H7 (cell line): Measurements from ENCODE around the gene CLEC17A. TPM values are rescaled to one million over a fixed set of nuclear protein-coding genes. Genes with fewer than 3 reads are reported as not detected.
A peak's percentile ranks its signal among the peaks of the same experiment; 100 is the strongest.
"Not testable (repeated sequence)": the region's sequence is repeated elsewhere in the genome, so short reads cannot be mapped to it uniquely, and the experiment has no call there.

ENCODE experiments used
- DNase-seq: peaks from one replicate; pipeline ENCODE4 v3.0.0; 2012
- H3K27me3 ChIP-seq: 2 replicates; pipeline ENCODE4 v1.6.0; 2011; ENCODE audit warnings: mild to moderate bottlenecking, low read length; ENCODE audit not compliant: control insufficient read depth, insufficient read depth
- H3K36me3 ChIP-seq: replicated peaks from 2 replicates; pipeline ENCODE4 v1.5.1; 2011; ENCODE audit warnings: low read length; ENCODE audit not compliant: control insufficient read depth, insufficient read depth
- H3K4me3 ChIP-seq: 2 replicates; pipeline ENCODE4 v1.5.1; 2011; ENCODE audit warnings: low read depth, mild to moderate bottlenecking, control low read depth, low read length, moderate library complexity; ENCODE audit not compliant: insufficient read depth
- total RNA-seq: library from RNA; depleted of rRNA; stranded (reverse); fragments of >200 nt; shearing (Covaris generic); gene quantifications from 2 replicates; pipeline ENCODE4 v1.2.3, GENCODE V29; 2014

CLEC17A gene
- total RNA-seq, 1 experiment from 2014 or later: not detected

- Histone ChIP-seq H3K36me3 (peaks cover 1% of the 10 kb centered on the region), H3K4me3 (no peak overlapping the region), H3K27me3 (no peaks in the 10 kb centered on the region)
- peak; percentile 99 for DNase-seq
These were observed 18.8 kb upstream of the CLEC17A start for GRCh38 chr19:14563989-14564651.

GRCh38 chr19:14564652-14565297 is 18.1 kb upstream of the CLEC17A start:
- not testable (repeated sequence) for H3K36me3 ChIP-seq, H3K4me3 ChIP-seq, H3K27me3 ChIP-seq
- DNase-seq: peak; percentile 65

- peak; percentile 42 for DNase-seq
- H3K4me3 ChIP-seq: no peak overlapping the region
- H3K27me3 ChIP-seq: no peaks in the 10 kb centered on the region
- H3K36me3 ChIP-seq: peaks cover 1% of the 10 kb centered on the region
These were observed 17.6 kb upstream of the CLEC17A start for GRCh38 chr19:14565298-14565679.

- Histone ChIP-seq H3K27me3 (no peaks in the 10 kb centered on the region), H3K36me3 (peaks cover 1% of the 10 kb centered on the region), H3K4me3 (no peak overlapping the region)
- peak; percentile 18 for DNase-seq
These were observed 16.8 kb upstream of the CLEC17A start for GRCh38 chr19:14565765-14566711.

DNA sequence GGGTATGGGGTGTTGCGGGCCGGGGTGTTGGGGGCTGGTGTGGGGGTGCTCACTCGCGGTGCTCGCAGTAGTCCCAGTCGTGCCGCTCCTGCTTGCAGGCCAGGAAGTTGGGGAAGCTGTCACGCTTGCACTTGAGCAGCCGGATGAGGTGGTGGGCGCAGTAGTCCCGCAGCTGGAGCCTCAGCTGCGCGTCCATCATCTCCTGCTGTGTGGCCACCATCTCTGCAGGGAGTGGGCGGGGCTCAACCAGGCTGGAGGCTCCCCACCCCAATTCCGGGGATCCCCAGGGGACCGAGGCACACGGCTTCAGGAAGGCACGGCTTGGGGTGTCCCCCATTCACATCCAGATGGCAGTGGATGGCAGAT is 16.2 kb upstream of the CLEC17A start:
- DNase-seq: peak; percentile 12
- Histone ChIP-seq H3K36me3 (peaks cover 1% of the 10 kb centered on the region), H3K27me3 (no peaks in the 10 kb centered on the region), H3K4me3 (no peak overlapping the region)

GRCh38 chr19:14567079-14567478 is 15.8 kb upstream of the CLEC17A start:
- peak; percentile 15 for DNase-seq
- Histone ChIP-seq H3K36me3 (peaks cover 1% of the 10 kb centered on the region), H3K4me3 (no peak overlapping the region), H3K27me3 (no peaks in the 10 kb centered on the region)

- peaks cover 1% of the 10 kb centered on the region for H3K36me3 ChIP-seq
These were observed 11.9 kb upstream of the CLEC17A start for GRCh38 chr19:14570864-14571527.

GRCh38 chr19:14571695-14572490 is 11.0 kb upstream of the CLEC17A start, which contains the start of gene NDUFB7:
NDUFB7 (minus strand) TSS chr19:14572066; CDS start chr19:14572000, 66 bp downstream.
- peak; percentile 93 for DNase-seq
- no peaks in the 10 kb centered on the region for H3K27me3 ChIP-seq
- H3K4me3 ChIP-seq: peak within 1 kb of the TSS; percentile 73
- no peaks in the 10 kb centered on the region; the same call in 1 of the 2 replicates for H3K36me3 ChIP-seq

More at GRCh38 chr19:14570864-14571527, 11.9 kb upstream of the CLEC17A start:
- Histone ChIP-seq H3K27me3 (no peaks in the 10 kb centered on the region), H3K4me3 (peak overlapping the region; percentile 73)
- no peak for DNase-seq

DNA sequence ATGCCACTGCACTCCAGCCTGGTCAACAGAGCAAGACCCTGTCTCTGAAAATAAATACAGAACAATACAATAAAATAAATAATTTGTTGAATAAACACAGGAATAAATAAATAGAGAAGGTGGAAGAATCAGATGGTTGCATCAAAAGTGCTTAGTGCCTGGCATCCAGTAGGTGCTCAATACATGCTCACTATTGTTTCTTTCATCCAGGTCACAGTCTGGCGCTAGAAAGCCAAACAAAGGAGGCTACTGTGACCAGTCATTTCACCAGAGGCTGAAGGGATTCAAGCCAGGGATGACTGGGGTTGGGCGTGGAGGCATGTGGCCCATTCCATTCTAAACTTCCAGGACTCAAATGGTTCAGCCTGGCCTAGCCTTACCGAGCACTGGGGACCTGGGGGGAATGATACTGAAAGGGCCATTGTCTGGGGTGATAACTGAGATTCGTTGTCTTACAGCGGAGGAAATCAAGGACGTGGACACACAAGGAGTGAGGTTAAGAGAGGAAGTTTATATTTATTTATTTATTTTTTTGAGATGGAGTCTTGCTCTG is 7.4 kb upstream of the CLEC17A start:
- Histone ChIP-seq H3K4me3 (no peak overlapping the region), H3K36me3 (no peaks in the 10 kb centered on the region; the same call in 1 of the 2 replicates), H3K27me3 (no peaks in the 10 kb centered on the region)
- no peak for DNase-seq

GRCh38 chr19:14576363-14576762 is 6.5 kb upstream of the CLEC17A start:
- H3K27me3 ChIP-seq: no peaks in the 10 kb centered on the region
- no peak for DNase-seq

DNA sequence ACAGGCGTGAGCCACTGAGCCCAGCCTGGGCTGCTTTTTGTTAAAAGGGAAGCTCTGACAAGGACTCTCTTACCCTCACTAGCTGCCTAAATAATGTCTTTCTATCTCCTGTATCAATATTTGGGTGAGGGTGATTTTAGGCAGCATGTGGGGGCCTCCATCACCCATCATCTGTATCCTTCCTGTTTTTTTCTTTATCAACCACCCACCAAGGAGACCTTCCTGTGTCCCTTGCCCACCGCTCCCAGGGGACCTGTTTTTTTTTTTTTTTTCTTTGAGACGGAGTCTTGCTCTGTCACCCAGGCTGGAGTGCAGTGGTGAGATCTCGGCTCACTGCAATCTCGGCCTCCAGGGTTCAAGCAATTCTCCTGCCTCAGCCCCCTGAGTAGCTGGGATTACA is 5.6 kb upstream of the CLEC17A start:
- no peak for DNase-seq
- Histone ChIP-seq H3K27me3 (no peaks in the 10 kb centered on the region), H3K36me3 (no peaks in the 10 kb centered on the region), H3K4me3 (no peak overlapping the region)

More at GRCh38 chr19:14576363-14576762, 6.5 kb upstream of the CLEC17A start:
- no peak overlapping the region for H3K4me3 ChIP-seq
- H3K36me3 ChIP-seq: no peaks in the 10 kb centered on the region

- no peaks in the 10 kb centered on the region for H3K36me3 ChIP-seq
- no peak overlapping the region for H3K4me3 ChIP-seq
- no peaks in the 10 kb centered on the region for H3K27me3 ChIP-seq
- DNase-seq: peak; percentile 62
These were observed 4.9 kb upstream of the CLEC17A start for GRCh38 chr19:14577885-14578427.

DNA sequence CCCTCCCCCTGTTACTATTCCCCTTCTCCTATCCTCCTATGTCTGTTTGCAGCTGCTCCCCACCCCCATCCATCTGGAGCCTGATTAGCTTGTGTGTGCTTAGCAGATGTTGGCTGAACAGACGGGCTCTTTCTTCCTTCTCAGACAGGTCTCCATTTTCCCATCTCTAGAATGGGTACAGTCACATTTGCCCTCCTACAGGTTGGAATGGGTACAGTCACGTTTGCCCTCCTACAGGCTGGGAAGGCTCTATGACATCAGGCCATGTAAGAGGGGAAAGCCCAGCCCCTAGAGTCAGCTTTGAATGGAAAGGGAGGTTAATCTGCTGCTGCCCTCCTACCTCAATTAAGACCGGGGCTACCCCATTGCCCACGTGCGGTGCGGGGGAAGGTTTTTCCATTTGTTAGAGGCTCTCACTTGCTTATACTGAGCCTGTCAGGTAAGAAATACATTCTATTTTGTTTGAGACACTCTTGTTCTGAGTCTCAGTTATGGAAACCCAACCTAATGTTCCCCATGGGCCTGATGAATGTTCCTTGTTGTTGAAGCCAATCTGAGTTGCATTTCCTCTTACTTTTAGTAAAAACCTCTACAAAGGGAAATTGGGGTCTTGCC is 2.2 kb upstream of the CLEC17A start:
- DNase-seq: peak; percentile 34
- no peak overlapping the region for H3K4me3 ChIP-seq
- no peaks in the 10 kb centered on the region for H3K36me3 ChIP-seq
- H3K27me3 ChIP-seq: no peaks in the 10 kb centered on the region
